ENCODE measurements around the gene C12orf75. TPM values are rescaled to one million over a fixed set of nuclear protein-coding genes. Genes with fewer than 3 reads are reported as not detected.

The C12orf75 gene
- total RNA-seq, result 10 to 100 TPM; 20.6 to 46.6 TPM

GRCh38 chr12:105330283-105330930, at the start of gene C12orf75:
C12orf75 (plus strand) TSS chr12:105330691; CDS start chr12:105330892, 201 bp downstream.

Other genes with a start within 250 kb of the C12orf75 start
- gene ALDH1L2, start 246.2 kb upstream of the C12orf75 start, total RNA-seq, result 10 to 100 TPM; 11.7 to 25.1 TPM
- 100 to 1,000 TPM; 131 to 166 TPM for gene WASHC4, start 223.0 kb upstream of the C12orf75 start, total RNA-seq
- gene APPL2, start 94.5 kb upstream of the C12orf75 start, total RNA-seq, result 10 to 100 TPM; 20.0 to 22.0 TPM

Data from melanocyte of skin (primary cell).